Large intestine (tissue), 3 donors: Measurements from ENCODE around the gene MEN1. TPM values are rescaled to one million over a fixed set of nuclear protein-coding genes. Genes with fewer than 3 reads are reported as not detected.
"Not testable (repeated sequence)": the region's sequence is repeated elsewhere in the genome, so short reads cannot be mapped to it uniquely, and the experiment has no call there.

ENCODE experiments used
- DNase-seq, 2 donors: peaks; one replicate each; pipeline versions ENCODE4 v3.0.0 to v3.0.0-alpha.2; 2013
- H3K27ac ChIP-seq: one replicate; pipeline ENCODE4 v1.5.1; 2013; ENCODE audit warnings: low read length
- H3K27me3 ChIP-seq: 2 replicates; pipeline ENCODE4 v1.6.1; 2013; ENCODE audit warnings: low read length; ENCODE audit not compliant: control insufficient read depth, insufficient read depth
- H3K36me3 ChIP-seq: 2 replicates; pipeline ENCODE4 v1.6.1; 2013; ENCODE audit warnings: low read length; ENCODE audit not compliant: control insufficient read depth, insufficient read depth
- H3K4me1 ChIP-seq: one replicate; pipeline ENCODE4 v1.6.1; 2013; ENCODE audit warnings: low read length; ENCODE audit not compliant: control insufficient read depth, insufficient read depth
- H3K4me3 ChIP-seq: one replicate; pipeline ENCODE4 v1.5.1; 2013; ENCODE audit warnings: low read length
- H3K9me3 ChIP-seq: one replicate; pipeline ENCODE4 v1.6.1; 2013; ENCODE audit warnings: mild to moderate bottlenecking, low read depth, low read length, moderate library complexity; ENCODE audit not compliant: control insufficient read depth
- whole genome bisulfite sequencing: methylation state at CpG from one replicate; pipeline ENCODE4 v1.1.5; 2013; ENCODE audit warnings: low lambda C conversion rate; ENCODE audit not compliant: insufficient coverage; 5-methylcytosine and 5-hydroxymethylcytosine counted together
- polyA plus RNA-seq: library from polyadenylated mRNA; unstranded; fragments of 120-200 nt; gene quantifications from one replicate; pipeline ENCODE4 v1.2.1, GENCODE V29; 2013

The MEN1 gene
- polyA plus RNA-seq, 1 donor, result 29.0 TPM

- H3K4me3 ChIP-seq, result no peak overlapping the region
- H3K27ac ChIP-seq, result no peak overlapping the region
- H3K9me3 ChIP-seq, result peaks cover 6% of the 10 kb centered on the region
- peaks cover 60% of the 10 kb centered on the region for H3K36me3 ChIP-seq
- no peak for DNase-seq
- no peaks in the 10 kb centered on the region for H3K27me3 ChIP-seq
- no CpG with 5 or more reads among the region's 27 CpGs for WGBS
- peaks cover 69% of the 10 kb centered on the region for H3K4me1 ChIP-seq
Measured at GRCh38 chr11:64853709-64854108, 43.4 kb upstream of the MEN1 start.

GRCh38 chr11:64852804-64853509, 42.6 kb upstream of the MEN1 start:
- Histone ChIP-seq H3K27me3 (no peaks in the 10 kb centered on the region), H3K9me3 (peaks cover 6% of the 10 kb centered on the region), H3K27ac (peak overlapping the region; percentile 5), H3K36me3 (peaks cover 54% of the 10 kb centered on the region), H3K4me1 (peaks cover 71% of the 10 kb centered on the region), H3K4me3 (no peak overlapping the region)
- no peak for DNase-seq
- no CpG with 5 or more reads among the region's 24 CpGs for WGBS

GRCh38 chr11:64851831-64852351, 41.5 kb upstream of the MEN1 start:
- peak in 1 of 2 donors; percentile 50 for DNase-seq
- no CpG with 5 or more reads among the region's 8 CpGs for WGBS
- no peaks in the 10 kb centered on the region for H3K27me3 ChIP-seq
- no peak overlapping the region for H3K4me3 ChIP-seq
- H3K9me3 ChIP-seq, result peaks cover 6% of the 10 kb centered on the region
- peaks cover 72% of the 10 kb centered on the region for H3K4me1 ChIP-seq
- H3K27ac ChIP-seq, result peak overlapping the region; percentile 27
- H3K36me3 ChIP-seq, result peaks cover 47% of the 10 kb centered on the region

- Histone ChIP-seq H3K36me3 (peaks cover 40% of the 10 kb centered on the region), H3K27me3 (no peaks in the 10 kb centered on the region), H3K9me3 (peaks cover 6% of the 10 kb centered on the region), H3K4me3 (no peak overlapping the region), H3K27ac (peak overlapping the region; percentile 16), H3K4me1 (peaks cover 66% of the 10 kb centered on the region)
- no peak for DNase-seq
- WGBS, result no CpG with 5 or more reads among the region's 13 CpGs
Measured at GRCh38 chr11:64850979-64851567, 40.7 kb upstream of the MEN1 start.

GRCh38 chr11:64849598-64850356, 39.4 kb upstream of the MEN1 start:
- Histone ChIP-seq H3K9me3 (peaks cover 6% of the 10 kb centered on the region), H3K4me3 (no peak overlapping the region), H3K27me3 (no peaks in the 10 kb centered on the region), H3K4me1 (peaks cover 56% of the 10 kb centered on the region), H3K27ac (peak overlapping the region; percentile 79), H3K36me3 (peaks cover 28% of the 10 kb centered on the region)
- no CpG with 5 or more reads among the region's 19 CpGs for WGBS
- DNase-seq, result no peak

- peak overlapping the region; percentile 79 for H3K27ac ChIP-seq
- H3K4me3 ChIP-seq, result no peak overlapping the region
- peaks cover 51% of the 10 kb centered on the region for H3K4me1 ChIP-seq
- H3K9me3 ChIP-seq, result no peaks in the 10 kb centered on the region
- H3K36me3 ChIP-seq, result peaks cover 21% of the 10 kb centered on the region
- peak in 1 of 2 donors; percentile 77 for DNase-seq
- no peaks in the 10 kb centered on the region for H3K27me3 ChIP-seq
- WGBS, result no CpG with 5 or more reads among the region's 16 CpGs
Measured at GRCh38 chr11:64848826-64849597, 38.7 kb upstream of the MEN1 start.

- Histone ChIP-seq H3K9me3 (no peaks in the 10 kb centered on the region), H3K27me3 (no peaks in the 10 kb centered on the region), H3K36me3 (peaks cover 14% of the 10 kb centered on the region), H3K4me3 (no peak overlapping the region), H3K27ac (peak overlapping the region; percentile 79), H3K4me1 (peaks cover 54% of the 10 kb centered on the region)
- DNase-seq, result peak in 1 of 2 donors; percentile 85
- WGBS, result no CpG with 5 or more reads among the region's 6 CpGs
Measured at GRCh38 chr11:64848214-64848825, 38.0 kb upstream of the MEN1 start.

- H3K36me3 ChIP-seq, result peaks cover 2% of the 10 kb centered on the region
- no peak overlapping the region for H3K4me3 ChIP-seq
- no peaks in the 10 kb centered on the region for H3K9me3 ChIP-seq
- peak; percentile 91 to 92 for DNase-seq
- H3K4me1 ChIP-seq, result peaks cover 59% of the 10 kb centered on the region
- WGBS, result no CpG with 5 or more reads among the region's 13 CpGs
- H3K27ac ChIP-seq, result peak overlapping the region; percentile 79
- no peaks in the 10 kb centered on the region for H3K27me3 ChIP-seq
Measured at GRCh38 chr11:64846998-64847666, 36.8 kb upstream of the MEN1 start.

GRCh38 chr11:64845776-64846129, 35.4 kb upstream of the MEN1 start:
- not testable (repeated sequence) for H3K4me3 ChIP-seq, H3K27me3 ChIP-seq, H3K36me3 ChIP-seq, DNase-seq, H3K9me3 ChIP-seq, H3K27ac ChIP-seq
- H3K4me1 ChIP-seq, result peaks cover 56% of the 10 kb centered on the region
- no CpG with 5 or more reads among the region's 8 CpGs for WGBS
